ENCODE measurements around the gene IMPG1.

DNA sequence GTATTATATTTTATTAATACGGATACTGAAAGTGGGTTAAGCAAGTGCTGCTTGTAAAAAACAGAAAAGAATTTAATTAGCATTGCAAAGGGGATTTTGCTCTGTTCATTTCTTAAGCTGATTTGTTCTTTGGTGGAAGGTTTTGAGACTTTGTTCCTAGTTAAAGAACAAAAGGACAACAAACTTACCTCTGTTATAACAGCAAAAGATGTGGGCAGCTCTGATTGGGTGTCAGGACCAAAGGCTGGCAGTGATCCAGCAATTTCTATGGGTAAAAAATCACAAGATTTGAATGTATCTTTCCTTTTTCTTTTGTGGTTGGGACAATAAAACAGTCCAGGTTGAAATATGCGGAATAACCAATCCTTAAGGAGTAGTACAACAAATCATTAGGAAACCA lies 68.8 kb downstream of the IMPG1 start:
- no peak for TF ChIP-seq CTCF (IDR thresholded peaks at IDR 0.05)
- TF ChIP-seq POLR2A (IDR thresholded peaks at IDR 0.05): no peak

Measured in upper lobe of left lung (tissue), 4 donors.